Chondrocyte (in vitro differentiated cells): Measurements from ENCODE around the gene ZNF565. TPM values are rescaled to one million over a fixed set of nuclear protein-coding genes. Genes with fewer than 3 reads are reported as not detected.

ENCODE experiments used
- DNase-seq: peaks from one replicate; pipeline ENCODE4 v3.0.0; 2021; ENCODE audit warnings: mixed read lengths, low spot score
- H3K27ac Mint-ChIP-seq: one replicate; pipeline ENCODE4 v1.8.0; 2021; ENCODE audit warnings: mild to moderate bottlenecking, moderate library complexity, mixed read lengths; ENCODE audit not compliant: unreplicated experiment
- H3K27me3 Mint-ChIP-seq: 2 replicates; pipeline ENCODE4 v1.8.0; 2021; ENCODE audit warnings: low read depth, mixed read lengths
- H3K36me3 Mint-ChIP-seq: 2 replicates; pipeline ENCODE4 v1.8.0; 2021; ENCODE audit warnings: low read depth, mixed read lengths
- H3K4me1 Mint-ChIP-seq: 2 replicates; pipeline ENCODE4 v1.8.0; 2021; ENCODE audit warnings: low read depth, mild to moderate bottlenecking, mixed read lengths
- H3K4me3 Mint-ChIP-seq: one replicate; pipeline ENCODE4 v1.8.0; 2021; ENCODE audit warnings: mild to moderate bottlenecking, moderate library complexity, mixed read lengths; ENCODE audit not compliant: unreplicated experiment
- H3K9me3 Mint-ChIP-seq: 2 replicates; pipeline ENCODE4 v1.8.0; 2021; ENCODE audit warnings: low read depth, mixed read lengths
- total RNA-seq: library from RNA; stranded (reverse); gene quantifications from 3 replicates; pipeline ENCODE4 v1.2.1, GENCODE V29; 2021
- TF ChIP-seq, protein P1 (sequence below): fragments of 200-600 bp; sonication (generic); IDR thresholded peaks from 2 replicates; pipeline ENCODE4 v1.5.0; 2021; ENCODE audit warnings: antibody characterized with exemption, mild to moderate bottlenecking, moderate library complexity

Gene ZNF565
- total RNA-seq, 1 donor from 2014 or later: 4.9 TPM

DNA sequence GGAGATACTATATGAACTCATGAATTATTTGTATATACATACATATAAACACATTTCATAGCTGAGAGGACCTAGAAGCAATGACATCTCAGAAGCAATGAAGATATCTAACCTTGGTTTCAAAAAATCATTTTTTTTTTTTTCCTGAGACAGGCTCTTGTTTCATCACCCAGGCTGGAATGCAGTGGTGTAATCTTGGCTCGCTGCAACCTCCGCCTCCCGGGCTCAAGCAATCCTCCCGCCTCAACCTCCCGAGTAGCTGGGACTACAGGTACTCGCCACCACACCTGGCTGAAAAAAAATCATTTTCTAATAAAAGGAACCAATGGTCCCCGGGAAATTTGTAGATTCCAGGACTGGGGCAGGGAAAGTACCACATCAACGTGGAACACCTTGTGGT is 4.0 kb downstream of the ZNF565 start:
- H3K27me3 Mint-ChIP-seq: no peaks in the 10 kb centered on the region
- DNase-seq: no peak
- no peak overlapping the region for H3K27ac Mint-ChIP-seq
- H3K4me3 Mint-ChIP-seq: no peak overlapping the region
- no peaks in the 10 kb centered on the region for H3K4me1 Mint-ChIP-seq
- TF ChIP-seq, protein P1, sequence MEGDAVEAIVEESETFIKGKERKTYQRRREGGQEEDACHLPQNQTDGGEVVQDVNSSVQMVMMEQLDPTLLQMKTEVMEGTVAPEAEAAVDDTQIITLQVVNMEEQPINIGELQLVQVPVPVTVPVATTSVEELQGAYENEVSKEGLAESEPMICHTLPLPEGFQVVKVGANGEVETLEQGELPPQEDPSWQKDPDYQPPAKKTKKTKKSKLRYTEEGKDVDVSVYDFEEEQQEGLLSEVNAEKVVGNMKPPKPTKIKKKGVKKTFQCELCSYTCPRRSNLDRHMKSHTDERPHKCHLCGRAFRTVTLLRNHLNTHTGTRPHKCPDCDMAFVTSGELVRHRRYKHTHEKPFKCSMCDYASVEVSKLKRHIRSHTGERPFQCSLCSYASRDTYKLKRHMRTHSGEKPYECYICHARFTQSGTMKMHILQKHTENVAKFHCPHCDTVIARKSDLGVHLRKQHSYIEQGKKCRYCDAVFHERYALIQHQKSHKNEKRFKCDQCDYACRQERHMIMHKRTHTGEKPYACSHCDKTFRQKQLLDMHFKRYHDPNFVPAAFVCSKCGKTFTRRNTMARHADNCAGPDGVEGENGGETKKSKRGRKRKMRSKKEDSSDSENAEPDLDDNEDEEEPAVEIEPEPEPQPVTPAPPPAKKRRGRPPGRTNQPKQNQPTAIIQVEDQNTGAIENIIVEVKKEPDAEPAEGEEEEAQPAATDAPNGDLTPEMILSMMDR: no peak
- no peaks in the 10 kb centered on the region for H3K9me3 Mint-ChIP-seq
- H3K36me3 Mint-ChIP-seq: no peaks in the 10 kb centered on the region

DNA sequence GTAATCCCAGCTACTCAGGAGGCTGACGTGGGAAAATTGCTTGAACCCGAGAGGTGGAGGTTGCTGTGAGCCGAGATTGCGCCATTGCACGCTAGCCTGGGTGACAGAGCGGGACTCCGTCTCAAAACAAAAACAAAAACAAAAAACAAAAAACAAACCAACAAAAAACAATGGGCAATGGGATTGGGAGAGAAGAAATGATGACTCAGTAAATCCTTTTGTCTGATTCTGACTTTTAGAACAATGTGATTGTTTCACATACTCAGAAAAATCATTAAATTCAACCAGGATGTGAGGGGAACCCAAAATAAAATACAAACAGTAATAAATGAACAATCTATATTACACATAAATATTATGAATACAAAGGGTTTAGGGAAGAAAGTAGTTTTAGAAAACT is 5.1 kb downstream of the ZNF565 start:
- Mint-ChIP-seq H3K9me3 (no peaks in the 10 kb centered on the region), H3K36me3 (no peaks in the 10 kb centered on the region), H3K27me3 (no peaks in the 10 kb centered on the region), H3K27ac (no peak overlapping the region), H3K4me3 (no peak overlapping the region), H3K4me1 (no peaks in the 10 kb centered on the region)
- TF ChIP-seq, protein P1: no peak
- peak; percentile 11 for DNase-seq

DNA sequence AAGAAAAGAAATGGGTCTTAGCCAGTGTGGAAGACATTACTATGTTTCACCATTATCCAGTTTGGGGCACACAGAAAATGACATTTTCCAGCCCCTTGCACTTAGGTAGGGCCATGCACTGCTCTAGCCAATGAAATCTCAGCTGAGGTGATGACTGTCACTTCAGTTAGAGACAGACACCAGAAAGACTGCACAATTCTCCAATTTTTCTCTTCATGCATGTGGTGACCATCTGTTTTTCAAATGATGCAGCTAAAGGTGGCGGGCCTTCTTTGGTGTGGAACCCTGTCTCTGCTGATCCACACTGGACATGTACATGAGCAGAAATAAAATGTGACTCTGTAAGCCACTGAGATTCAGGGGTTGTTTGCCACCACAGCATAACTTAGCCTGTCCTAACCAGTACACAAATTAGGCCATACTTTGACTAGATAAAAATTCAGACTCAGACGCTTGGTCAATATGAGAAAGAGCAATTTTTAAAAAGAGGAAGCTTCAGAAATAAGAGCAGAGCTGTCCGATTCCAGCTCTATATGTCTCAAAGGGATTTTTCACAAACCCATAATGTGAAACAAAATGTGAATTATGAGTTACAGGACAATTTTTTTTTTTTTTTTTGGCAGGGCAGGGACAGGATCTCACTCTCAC is 6.7 kb downstream of the ZNF565 start:
- TF ChIP-seq, protein P1: no peak
- H3K27ac Mint-ChIP-seq: no peak overlapping the region

DNA sequence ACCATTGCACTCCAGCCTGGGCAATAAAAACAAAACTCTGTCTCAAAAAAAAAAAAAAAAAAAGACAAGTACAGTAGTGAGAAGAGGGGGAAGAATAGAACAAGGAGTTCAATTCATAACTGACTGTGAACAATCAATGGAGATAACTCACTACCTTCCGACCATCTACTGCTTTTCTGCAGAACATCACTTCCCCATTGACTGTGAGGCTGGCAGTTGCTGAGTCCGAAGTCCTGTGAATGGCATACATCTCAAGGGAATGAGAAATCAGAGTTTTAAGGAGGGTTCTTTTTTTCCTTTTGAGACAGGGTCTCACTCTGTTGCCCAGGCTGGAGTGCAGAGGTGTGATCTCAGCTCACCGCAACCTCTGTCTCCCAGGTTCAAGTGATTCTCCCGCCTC is 11.2 kb downstream of the ZNF565 start:
- DNase-seq: peak; percentile 13
- Mint-ChIP-seq H3K36me3 (peaks cover 5% of the 10 kb centered on the region), H3K9me3 (no peaks in the 10 kb centered on the region), H3K4me3 (no peak overlapping the region), H3K27me3 (no peaks in the 10 kb centered on the region), H3K27ac (no peak overlapping the region), H3K4me1 (no peaks in the 10 kb centered on the region)
- TF ChIP-seq, protein P1: no peak

More for the DNA sequence above, 6.7 kb downstream of the ZNF565 start:
- no peaks in the 10 kb centered on the region for H3K4me1 Mint-ChIP-seq
- H3K36me3 Mint-ChIP-seq: peaks cover under 1% of the 10 kb centered on the region
- no peaks in the 10 kb centered on the region for H3K27me3 Mint-ChIP-seq
- H3K4me3 Mint-ChIP-seq: no peak overlapping the region
- DNase-seq: peak; percentile 4
- H3K9me3 Mint-ChIP-seq: no peaks in the 10 kb centered on the region

DNA sequence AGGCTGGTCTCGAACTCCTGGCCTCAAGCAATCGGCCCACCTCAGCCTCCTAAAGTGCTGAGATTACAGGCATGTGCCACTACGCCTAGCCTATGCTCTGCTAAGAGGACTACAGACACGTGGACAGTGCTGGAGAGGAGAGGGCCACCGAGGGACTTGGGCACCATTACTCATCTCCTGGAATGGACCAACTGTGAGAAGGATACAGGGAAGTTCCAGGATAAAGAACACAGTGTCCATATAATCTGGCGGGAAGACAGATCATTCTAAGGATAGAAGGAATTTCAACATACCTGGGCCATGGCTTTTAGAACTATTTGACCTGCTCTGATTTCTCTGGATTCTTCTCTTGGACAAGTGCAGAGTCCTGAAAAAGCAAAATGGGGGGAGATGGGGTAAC is 12.8 kb downstream of the ZNF565 start:
- Mint-ChIP-seq H3K4me3 (no peak overlapping the region), H3K9me3 (no peaks in the 10 kb centered on the region), H3K4me1 (no peaks in the 10 kb centered on the region), H3K27ac (no peak overlapping the region), H3K27me3 (no peaks in the 10 kb centered on the region), H3K36me3 (peaks cover 8% of the 10 kb centered on the region)
- DNase-seq: no peak
- TF ChIP-seq, protein P1: no peak
